Liver (tissue), 1 donor: Measurements from ENCODE around the gene PPAN.

Experiments
- REST ChIP-seq: IDR thresholded peaks from 2 replicates; pipeline ENCODE4 v1.6.1; 2016; ENCODE audit warnings: antibody characterized with exemption, mild to moderate bottlenecking
- YY1 ChIP-seq: IDR thresholded peaks from 2 replicates; pipeline ENCODE4 v1.6.1; 2016; ENCODE audit warnings: antibody characterized with exemption, mild to moderate bottlenecking

- TF ChIP-seq REST (no peak), YY1 (no peak)
Observed at GRCh38 chr19:10135551-10136334, 29.6 kb downstream of the PPAN start.
